H1 (cell line): ENCODE data around the gene PBX3. TPM values are rescaled to one million over a fixed set of nuclear protein-coding genes. Genes with fewer than 3 reads are reported as not detected.

ENCODE experiments used
- CTCF ChIA-PET: fragments of 300-600 bp; sonication (Branson Sonifier 250); formaldehyde crosslinking; loops from one replicate; lab custom pipeline; 2021; ENCODE audit not compliant: partially characterized antibody; lab: Charles Lee
- POLR2A ChIA-PET: fragments of 300-600 bp; sonication (Branson Sonifier 250); formaldehyde crosslinking; loops from one replicate; lab custom pipeline; 2021; ENCODE audit warnings: inconsistent platforms; ENCODE audit not compliant: partially characterized antibody; lab: Charles Lee
- DNase-seq, 2 experiments: peaks; one replicate each; pipeline versions ENCODE4 v3.0.0 to v3.0.0-alpha.2; 2010 to 2022; ENCODE audit warnings: low spot score in 2 of 2, low read depth in 1 of 2, mixed read lengths in 1 of 2
- FAIRE-seq: peaks from 2 replicates; lab custom pipeline; 2011; peaks lifted over from hg19 to GRCh38; lab: Jason Lieb, UNC
- H2AFZ ChIP-seq: 2 replicates; pipeline ENCODE4 v1.8.1; 2012; ENCODE audit warnings: low read length, inconsistent platforms
- H2AK5ac ChIP-seq: 2 replicates; pipeline ENCODE4 v1.6.1; 2013; ENCODE audit warnings: low read depth, low read length
- H2BK120ac ChIP-seq: replicated peaks from 2 replicates; pipeline ENCODE3; 2013; ENCODE audit warnings: low read depth, low read length, inconsistent platforms
- H2BK12ac ChIP-seq: 2 replicates; pipeline ENCODE4 v1.6.1; 2013; ENCODE audit warnings: low read depth, low read length
- H2BK15ac ChIP-seq: 2 replicates; pipeline ENCODE4 v1.6.1; 2013; ENCODE audit warnings: low read length
- H2BK20ac ChIP-seq: 2 replicates; pipeline ENCODE4 v1.6.1; 2013; ENCODE audit warnings: low read length
- H2BK5ac ChIP-seq: 2 replicates; pipeline ENCODE4 v1.6.1; 2013; ENCODE audit warnings: low read depth, low read length
- H3K14ac ChIP-seq: 2 replicates; pipeline ENCODE4 v1.6.1; 2013; ENCODE audit warnings: inconsistent platforms; ENCODE audit not compliant: insufficient read length
- H3K18ac ChIP-seq: 2 replicates; pipeline ENCODE4 v1.6.1; 2013; ENCODE audit warnings: low read length; ENCODE audit errors: extremely low read depth
- H3K23ac ChIP-seq: 2 replicates; pipeline ENCODE4 v1.6.1; 2013; ENCODE audit warnings: inconsistent platforms; ENCODE audit not compliant: insufficient read length
- H3K23me2 ChIP-seq: 2 replicates; pipeline ENCODE4 v1.6.1; 2013; ENCODE audit warnings: low read depth, low read length
- H3K27ac ChIP-seq: 2 replicates; pipeline ENCODE4 v1.6.1; 2011; ENCODE audit warnings: low read depth, low read length, inconsistent platforms
- H3K27me3 ChIP-seq, 4 experiments: replicated peaks in 1 of 4; 1 replicate in 1 of 4; 2 replicates in 3 of 4; pipeline versions ENCODE4 v1.6.1 to v1.8.1; 2011 to 2013; ENCODE audit warnings: low read length in 3 of 4, mild to moderate bottlenecking in 3 of 4, inconsistent platforms in 2 of 4, mixed read lengths in 2 of 4, moderate library complexity in 1 of 4; ENCODE audit not compliant: control insufficient read depth in 3 of 4, insufficient read depth in 3 of 4; ENCODE audit errors: extremely low read depth in 1 of 4
- H3K36me3 ChIP-seq, 4 experiments: 2 replicates each; pipeline versions ENCODE4 v1.6.1 to v1.8.1; 2011 to 2013; ENCODE audit warnings: mild to moderate bottlenecking in 4 of 4, low read length in 3 of 4, moderate library complexity in 2 of 4, control low read depth in 1 of 4, inconsistent platforms in 1 of 4; ENCODE audit not compliant: insufficient read depth in 4 of 4, control insufficient read depth in 2 of 4
- H3K4ac ChIP-seq: replicated peaks from 2 replicates; pipeline ENCODE3; 2013; ENCODE audit warnings: low read length, low read depth, mixed read lengths, inconsistent platforms; ENCODE audit not compliant: insufficient read length
- H3K4me1 ChIP-seq, 4 experiments: replicated peaks in 1 of 4; 1 replicate in 1 of 4; 2 replicates in 3 of 4; pipeline versions ENCODE4 v1.6.1 to v1.8.1; 2011 to 2013; ENCODE audit warnings: low read length in 3 of 4, inconsistent platforms in 2 of 4, mixed read lengths in 1 of 4; ENCODE audit not compliant: insufficient read depth in 4 of 4, control insufficient read depth in 3 of 4
- H3K4me2 ChIP-seq, 2 experiments: 2 replicates each; pipeline versions ENCODE4 v1.6.1 to v1.8.1; 2011 to 2013; ENCODE audit warnings: low read depth in 2 of 2, low read length in 2 of 2, control low read depth in 1 of 2, inconsistent platforms in 1 of 2, mild to moderate bottlenecking in 1 of 2; ENCODE audit not compliant: insufficient read depth in 1 of 2
- H3K4me3 ChIP-seq, 4 experiments: fragments of 200-600, 300-600 bp in 1 of 4; sonication (generic), shearing (Covaris generic), sonication (Bioruptor Twin) in 1 of 4; 2 replicates each; pipeline versions ENCODE4 v1.5.1 to v1.8.1; 2011 to 2016; ENCODE audit warnings: low read length in 4 of 4, low read depth in 3 of 4, control low read depth in 2 of 4, inconsistent platforms in 2 of 4, mild to moderate bottlenecking in 2 of 4, mixed read lengths in 1 of 4, moderate library complexity in 1 of 4; ENCODE audit not compliant: insufficient read depth in 2 of 4; ENCODE audit errors: extremely low read depth in 1 of 4
- H3K56ac ChIP-seq: replicated peaks from 2 replicates; pipeline ENCODE3; 2013; ENCODE audit warnings: low read depth, mild to moderate bottlenecking, mixed read lengths, low read length, inconsistent platforms; ENCODE audit not compliant: insufficient read length
- H3K79me1 ChIP-seq: 2 replicates; pipeline ENCODE4 v1.6.1; 2013; ENCODE audit warnings: low read depth, low read length, control low read depth
- H3K79me2 ChIP-seq, 2 experiments: 2 replicates each; pipeline versions ENCODE4 v1.6.1 to v1.8.1; 2012 to 2013; ENCODE audit warnings: low read length in 2 of 2, mild to moderate bottlenecking in 2 of 2, inconsistent platforms in 1 of 2; ENCODE audit not compliant: insufficient read depth in 2 of 2, control insufficient read depth in 1 of 2
- H3K9ac ChIP-seq, 4 experiments: replicated peaks in 1 of 4; 1 replicate in 1 of 4; 2 replicates in 3 of 4; pipeline versions ENCODE4 v1.6.1 to v1.8.1; 2011 to 2013; ENCODE audit warnings: low read depth in 3 of 4, low read length in 3 of 4, control low read depth in 2 of 4, mild to moderate bottlenecking in 2 of 4, moderate library complexity in 2 of 4, inconsistent platforms in 1 of 4; ENCODE audit errors: extremely low read depth in 1 of 4
- H3K9me3 ChIP-seq, 2 experiments: 2 replicates each; pipeline versions ENCODE4 v1.6.1 to v1.8.1; 2012 to 2013; ENCODE audit warnings: mild to moderate bottlenecking in 2 of 2, moderate library complexity in 2 of 2, control low read depth in 1 of 2, inconsistent platforms in 1 of 2, low read depth in 1 of 2, low read length in 1 of 2, mixed read lengths in 1 of 2; ENCODE audit not compliant: insufficient read depth in 2 of 2
- H4K20me1 ChIP-seq, 2 experiments: replicated peaks in 1 of 2; 2 replicates each; pipeline versions ENCODE3 to v1.8.1; 2011 to 2013; ENCODE audit warnings: inconsistent platforms in 2 of 2, low read length in 2 of 2, mild to moderate bottlenecking in 1 of 2; ENCODE audit not compliant: insufficient read depth in 2 of 2, control insufficient read depth in 1 of 2
- H4K5ac ChIP-seq: 2 replicates; pipeline ENCODE4 v1.6.1; 2013; ENCODE audit warnings: low read length, low read depth, mixed read lengths, inconsistent platforms; ENCODE audit not compliant: insufficient read length
- H4K8ac ChIP-seq: 2 replicates; pipeline ENCODE4 v1.8.0; 2013; ENCODE audit warnings: mild to moderate bottlenecking, moderate library complexity, low read length, inconsistent platforms; ENCODE audit not compliant: insufficient read depth; ENCODE audit errors: extremely low read depth
- H4K91ac ChIP-seq: replicated peaks from 2 replicates; pipeline ENCODE3; 2013; ENCODE audit warnings: low read length, mixed read lengths, inconsistent platforms; ENCODE audit not compliant: insufficient read length
- CTCF ChIP-seq, 3 experiments: IDR thresholded peaks; 1 replicate in 2 of 3; 2 replicates in 1 of 3; pipeline versions ENCODE4 v1.5.1 to v1.6.1; 2011; ENCODE audit warnings: low read length in 3 of 3, mild to moderate bottlenecking in 3 of 3, inconsistent platforms in 2 of 3, low read depth in 1 of 3, moderate library complexity in 1 of 3; ENCODE audit not compliant: insufficient read depth in 1 of 3; ENCODE audit errors: control extremely low read depth in 1 of 3
- polyA plus RNA-seq, 7 experiments: library from polyadenylated mRNA; depleted of rRNA in 3 of 7; stranded (reverse) in 5 of 7; unstranded in 2 of 7; fragments of >200 nt in 5 of 7; fragments of 200-250 nt in 2 of 7; gene quantifications; 1 replicate in 5 of 7; 2 replicates in 1 of 7; 4 replicates in 1 of 7; pipeline versions ENCODE4 v1.2.1 to v1.2.3, GENCODE V29; 2011 to 2013; ENCODE audit warnings: missing spikeins in 2 of 7, mixed read lengths in 2 of 7
- total RNA-seq: library from RNA; stranded (reverse); fragmentation: NEBNext Ultra II Directional; extraction: Animal tissue kit (Norgen Biotek cat#: 25700); gene quantifications from 2 replicates; pipeline ENCODE4 v1.2.1, GENCODE V29; 2021

Gene PBX3
- total and polyA plus RNA-seq, 2 of the 8 experiments (the other 6 are each of a cell fraction or from before 2014, with no cell fraction given) = 22.7 to 44.3 TPM

GRCh38 chr9:125977223-125977622 lies 230.1 kb downstream of the PBX3 start:
- Histone ChIP-seq H3K14ac (no peak overlapping the region), H3K27ac (no peak overlapping the region), H3K4me3 (no peak overlapping the region), H2BK5ac (no peak overlapping the region), H3K18ac (no peak overlapping the region), H3K9ac (no peak overlapping the region), H2AK5ac (no peak overlapping the region), H3K23me2 (no peaks in the 10 kb centered on the region), H3K23ac (no peak overlapping the region), H3K79me2 (no peaks in the 10 kb centered on the region), H2BK20ac (no peak overlapping the region), H3K27me3 (no peaks in the 10 kb centered on the region), H2BK120ac (no peak overlapping the region), H4K8ac (no peak overlapping the region), H3K4me1 (no peaks in the 10 kb centered on the region), H4K20me1 (no peaks in the 10 kb centered on the region), H4K91ac (no peak overlapping the region), H2BK15ac (no peak overlapping the region), H3K36me3 (no peaks in the 10 kb centered on the region), H3K4ac (no peak overlapping the region), H2BK12ac (no peak overlapping the region), H4K5ac (no peak overlapping the region), H2AFZ (no peak overlapping the region), H3K79me1 (no peaks in the 10 kb centered on the region), H3K4me2 (no peak overlapping the region), H3K56ac (no peak overlapping the region), H3K9me3 (peaks cover 2 to 6% of the 10 kb centered on the region in 2 experiments; a peak in 1 of 4 replicates)
- TF ChIP-seq CTCF (IDR thresholded peaks at IDR 0.05; ENCODE audit: control extremely low read depth in 1 of 3, insufficient read depth in 1 of 3, low read depth in 1 of 3, low read length in 3 of 3) = no peak
- POLR2A ChIA-PET = no interaction called here
- CTCF ChIA-PET = no interaction called here
- FAIRE-seq = no peak
- DNase-seq = no peak
